Activated CD4-positive, alpha-beta T cell treated with anti-CD3 and anti-CD28 coated beads for 4 hours (primary cell): ENCODE results near the gene NANOS2.
A peak's percentile ranks its signal among the peaks of the same experiment; 100 is the strongest.
"Not testable (repeated sequence)": the region's sequence is repeated elsewhere in the genome, so short reads cannot be mapped to it uniquely, and the experiment has no call there.

Source experiments
- DNase-seq, 2 donors: peaks; one replicate each; pipeline ENCODE4 v3.0.0-alpha.2; 2020

The NANOS2 gene

DNA sequence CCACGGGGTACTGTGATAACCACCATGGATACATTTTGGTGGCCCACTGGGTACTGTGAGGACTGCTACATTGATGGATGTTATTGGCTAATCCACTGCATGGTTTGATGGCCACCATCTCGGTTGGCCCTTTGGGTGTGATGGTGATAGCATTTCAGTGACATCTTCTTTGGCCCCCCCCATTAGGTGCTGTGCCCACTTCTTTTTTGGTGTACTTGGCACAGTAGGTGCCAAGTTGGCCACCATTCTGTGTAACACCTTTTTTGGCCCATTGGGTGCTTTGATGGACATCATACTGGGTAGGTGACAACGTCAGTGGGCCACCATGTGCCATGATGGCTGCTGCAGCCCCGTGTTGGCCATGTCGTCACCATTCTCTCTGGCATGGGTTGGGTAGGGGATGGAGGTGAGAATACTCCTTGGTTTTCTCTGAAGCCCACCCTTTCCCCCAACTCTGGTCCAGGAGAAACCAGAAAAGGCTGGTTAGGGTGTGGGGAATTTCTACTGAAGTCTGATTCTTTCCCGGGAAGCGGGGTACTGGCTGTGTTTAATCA, 41.3 kb downstream of the NANOS2 start:
- no peak for DNase-seq

DNA sequence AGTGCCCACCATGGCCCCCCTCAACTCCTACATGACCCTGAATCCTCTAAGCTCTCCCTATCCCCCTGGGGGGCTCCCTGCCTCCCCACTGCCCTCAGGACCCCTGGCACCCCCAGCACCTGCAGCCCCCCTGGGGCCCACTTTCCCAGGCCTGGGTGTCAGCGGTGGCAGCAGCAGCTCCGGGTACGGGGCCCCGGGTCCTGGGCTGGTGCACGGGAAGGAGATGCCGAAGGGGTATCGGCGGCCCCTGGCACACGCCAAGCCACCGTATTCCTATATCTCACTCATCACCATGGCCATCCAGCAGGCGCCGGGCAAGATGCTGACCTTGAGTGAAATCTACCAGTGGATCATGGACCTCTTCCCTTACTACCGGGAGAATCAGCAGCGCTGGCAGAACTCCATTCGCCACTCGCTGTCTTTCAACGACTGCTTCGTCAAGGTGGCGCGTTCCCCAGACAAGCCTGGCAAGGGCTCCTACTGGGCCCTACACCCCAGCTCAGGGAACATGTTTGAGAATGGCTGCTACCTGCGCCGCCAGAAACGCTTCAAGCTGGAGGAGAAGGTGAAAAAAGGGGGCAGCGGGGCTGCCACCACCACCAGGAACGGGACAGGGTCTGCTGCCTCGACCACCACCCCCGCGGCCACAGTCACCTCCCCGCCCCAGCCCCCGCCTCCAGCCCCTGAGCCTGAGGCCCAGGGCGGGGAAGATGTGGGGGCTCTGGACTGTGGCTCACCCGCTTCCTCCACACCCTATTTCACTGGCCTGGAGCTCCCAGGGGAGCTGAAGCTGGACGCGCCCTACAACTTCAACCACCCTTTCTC, 42.3 kb downstream of the NANOS2 start:
- no peak for DNase-seq

DNA sequence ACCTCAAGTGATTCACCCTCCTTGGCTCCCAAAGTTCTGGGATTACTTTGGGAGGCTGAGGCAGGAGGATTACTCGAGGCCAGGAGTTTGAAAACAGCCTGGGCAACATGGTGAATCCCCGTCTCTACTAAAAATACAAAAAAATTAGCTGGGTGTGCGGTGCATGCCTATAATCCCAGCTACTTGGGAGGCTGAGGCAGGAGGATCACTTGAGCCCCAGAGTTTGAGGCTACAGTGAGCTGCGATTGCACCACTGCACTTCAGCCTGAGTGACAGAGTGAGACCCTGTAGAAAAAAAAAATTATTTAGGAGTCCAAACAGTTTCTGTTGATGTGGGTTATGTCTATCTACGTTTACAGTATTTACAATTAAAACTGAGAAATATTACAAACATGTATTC, 43.8 kb downstream of the NANOS2 start:
- DNase-seq = no peak

DNA sequence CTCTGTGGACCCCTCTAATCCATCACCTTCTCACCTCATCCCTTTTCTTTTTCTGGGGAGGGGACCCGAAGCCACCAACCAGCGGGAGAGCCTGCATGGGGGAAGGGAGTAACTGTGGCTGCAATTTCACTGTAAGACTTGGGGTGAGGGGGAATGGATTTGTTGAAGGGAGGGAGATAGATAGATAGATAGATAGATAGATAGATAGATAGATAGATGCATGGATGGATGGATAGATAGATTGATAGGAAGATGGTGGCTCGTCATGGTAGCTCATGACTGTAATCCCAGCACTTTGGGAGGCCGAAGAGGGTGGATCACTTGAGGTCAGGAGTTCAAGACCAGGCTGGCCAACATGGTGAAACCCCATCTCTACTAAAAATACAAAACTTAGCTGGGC, 47.3 kb downstream of the NANOS2 start:
- not testable (repeated sequence) for DNase-seq

DNA sequence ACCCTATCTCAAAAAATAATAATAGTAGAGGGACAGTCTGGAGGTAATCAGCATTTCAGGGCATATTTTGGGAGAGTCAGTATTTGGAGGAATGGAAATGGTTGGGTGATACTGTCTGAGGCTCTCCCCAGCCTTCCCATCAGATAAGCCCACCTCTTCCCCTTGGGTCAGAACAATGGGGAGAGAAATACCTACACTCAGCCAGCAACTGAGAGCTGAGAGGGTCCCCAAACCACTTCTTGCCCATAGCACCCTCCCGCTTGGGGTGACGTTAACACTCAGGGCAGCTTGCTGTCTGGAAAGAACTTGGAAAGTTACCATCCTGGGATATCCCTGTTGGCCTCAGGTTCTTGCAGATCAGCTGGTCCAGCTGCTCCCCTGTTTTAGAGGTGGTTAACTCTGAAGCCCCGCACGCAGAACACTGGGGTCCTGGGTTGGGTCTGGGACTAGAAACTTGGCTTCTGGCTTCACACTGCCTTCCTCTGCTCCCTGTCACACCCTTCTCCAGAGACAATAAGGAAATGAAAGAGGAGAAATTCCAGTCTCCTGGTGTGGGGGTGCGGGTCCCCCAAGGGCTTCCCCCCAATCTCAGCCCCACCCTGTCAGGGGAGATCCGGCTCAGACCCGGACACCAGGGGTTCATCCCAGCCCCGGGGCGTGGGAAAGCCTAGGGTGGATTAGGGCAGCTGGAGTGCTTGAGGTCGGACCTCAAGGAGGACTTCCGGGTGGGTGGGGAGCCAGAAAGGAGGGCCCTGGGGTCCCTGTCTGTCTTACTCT, 48.0 kb downstream of the NANOS2 start:
- DNase-seq = no peak

DNA sequence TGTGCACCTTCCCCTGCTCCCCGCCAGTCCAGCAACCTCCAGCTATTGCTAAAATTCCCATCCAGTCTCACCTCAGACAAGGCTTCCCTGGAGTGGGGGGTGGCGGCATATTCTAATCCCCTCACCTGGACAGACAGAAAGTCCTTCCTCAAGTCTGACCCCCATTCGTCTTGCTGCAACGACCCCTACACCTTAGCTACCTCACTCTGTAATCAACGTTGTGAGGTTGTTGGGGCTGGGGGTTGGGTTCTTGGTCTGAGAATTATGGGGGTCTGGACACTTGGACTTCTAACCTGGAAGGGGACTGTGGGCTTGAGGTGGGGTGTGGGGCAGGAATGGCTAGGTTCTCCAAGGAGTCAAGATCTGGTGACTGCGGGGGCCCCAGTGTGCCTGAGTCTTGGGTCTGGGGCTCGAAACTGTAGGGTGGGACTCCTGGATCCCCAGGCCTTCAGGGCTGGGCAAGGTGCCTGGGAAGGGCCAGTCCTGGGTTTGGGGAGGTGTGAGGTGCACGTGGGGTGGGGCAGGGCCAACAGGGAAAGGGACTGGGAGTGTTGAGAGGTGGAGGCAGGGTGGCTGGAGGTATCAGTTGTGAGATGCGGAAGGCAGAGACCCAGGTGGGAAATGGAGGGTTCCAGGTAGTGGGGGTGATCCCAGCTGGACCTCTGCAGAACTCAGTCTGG, 49.2 kb downstream of the NANOS2 start:
- DNase-seq = no peak

DNA sequence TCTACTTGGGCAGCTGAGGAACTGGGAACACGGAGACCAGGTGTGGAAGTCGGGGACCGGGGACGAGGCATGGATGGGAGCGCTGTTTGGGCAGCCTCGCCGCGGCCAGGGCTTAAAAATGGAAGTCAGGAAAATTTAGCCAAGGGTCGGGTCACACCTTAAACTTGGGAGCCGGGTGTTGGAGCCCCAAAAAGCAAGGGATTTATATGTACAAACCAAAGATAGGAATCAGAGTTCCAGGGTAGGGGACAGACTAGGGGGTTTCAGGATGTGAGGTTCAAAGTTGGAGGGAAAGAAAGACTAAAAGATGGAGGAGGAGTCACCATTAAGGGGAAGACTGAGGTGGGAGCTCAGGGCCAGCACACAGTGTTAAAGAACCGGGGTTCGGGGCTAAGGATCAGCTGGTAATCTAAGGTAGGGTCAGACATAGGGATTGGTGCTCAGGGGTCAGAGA, 49.9 kb downstream of the NANOS2 start:
- no peak for DNase-seq

DNA sequence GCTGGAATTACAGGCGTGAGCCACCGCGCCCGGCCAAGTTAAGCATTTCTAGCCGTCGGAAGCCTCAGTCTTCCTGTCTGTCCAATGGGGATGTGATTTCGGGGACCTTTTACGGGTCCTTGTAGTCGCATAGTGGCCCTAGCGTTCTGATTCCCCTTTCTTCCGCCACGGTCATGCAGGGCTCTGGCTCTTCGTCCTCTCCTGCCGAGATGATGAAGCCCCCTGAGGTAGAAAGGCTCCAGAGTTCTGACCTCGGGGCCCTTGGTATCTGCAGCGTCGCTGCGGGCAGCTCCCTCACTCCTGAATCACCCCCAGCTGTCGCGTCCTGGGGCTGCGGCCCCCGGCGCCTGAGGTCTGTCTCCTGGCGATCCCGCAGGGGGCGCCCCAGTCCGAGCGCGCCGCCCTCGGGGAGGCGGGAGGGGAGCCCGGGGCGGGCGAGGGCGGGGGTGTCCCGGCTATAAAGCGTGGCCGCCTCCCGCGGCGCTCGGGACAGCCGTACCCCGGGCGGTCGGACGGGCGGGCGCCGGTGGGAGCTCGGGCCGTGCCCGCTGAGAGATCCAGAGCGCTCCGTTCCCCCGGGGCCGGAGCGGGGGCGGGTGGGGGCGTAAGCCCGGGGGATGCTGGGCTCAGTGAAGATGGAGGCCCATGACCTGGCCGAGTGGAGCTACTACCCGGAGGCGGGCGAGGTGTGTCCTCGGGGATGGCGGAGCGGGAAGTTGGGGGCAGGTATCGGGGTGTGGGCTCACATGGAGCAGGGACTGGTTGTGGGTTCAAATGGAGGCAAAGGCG, 50.5 kb downstream of the NANOS2 start, which contains the start of gene FOXA3:
TSS of gene FOXA3 (plus strand) at position 487 of the 789 bp plus-strand sequence. CDS start at position 618, 131 bp downstream.
- peak; percentile 41 to 45 for DNase-seq

DNA sequence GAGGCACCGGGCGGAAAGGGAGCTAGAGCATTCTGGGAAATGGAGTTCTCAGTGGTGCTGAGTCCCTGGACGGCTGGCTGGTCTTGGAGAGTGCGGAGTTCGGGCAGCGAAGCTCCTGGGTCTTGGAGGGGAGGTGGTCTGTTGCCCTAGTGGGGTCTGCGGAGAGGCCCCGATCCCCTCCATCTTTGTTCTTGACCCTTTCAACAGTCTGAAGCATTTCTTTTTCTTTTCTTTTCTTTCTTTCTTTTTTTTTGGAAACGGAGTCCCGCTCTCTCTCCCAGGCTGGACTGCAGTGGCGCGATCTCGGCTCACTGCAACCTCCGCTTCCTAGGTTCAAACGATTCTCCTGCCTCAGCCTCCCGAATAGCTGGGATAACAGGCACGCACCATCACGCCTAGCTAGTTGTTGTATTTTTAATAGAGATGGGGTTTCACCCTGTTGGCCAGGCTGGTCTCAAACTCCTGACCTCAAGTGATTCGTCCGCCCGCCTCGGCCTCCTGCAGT, 51.2 kb downstream of the NANOS2 start:
- DNase-seq = no peak
